Endodermal cell (in vitro differentiated cells): ENCODE results near the gene OR5AK2. TPM values are rescaled to one million over a fixed set of nuclear protein-coding genes. Genes with fewer than 3 reads are reported as not detected.

Source experiments
- DNase-seq: peaks from one replicate; pipeline ENCODE4 v3.0.0-alpha.2; 2017
- H3K27ac ChIP-seq: 2 replicates; pipeline ENCODE4 v1.5.1; 2013; ENCODE audit warnings: mild to moderate bottlenecking, low read depth, low read length, moderate library complexity
- H3K27me3 ChIP-seq: 2 replicates; pipeline ENCODE4 v1.6.1; 2013; ENCODE audit warnings: mild to moderate bottlenecking, low read length, moderate library complexity; ENCODE audit not compliant: insufficient read depth, control insufficient read depth, poor library complexity, severe bottlenecking
- H3K36me3 ChIP-seq: 2 replicates; pipeline ENCODE4 v1.7.0; 2013; ENCODE audit warnings: mild to moderate bottlenecking, low read length, moderate library complexity; ENCODE audit not compliant: control insufficient read depth, insufficient read depth
- H3K4me1 ChIP-seq: one replicate; pipeline ENCODE4 v1.7.0; 2013; ENCODE audit warnings: low read length; ENCODE audit not compliant: control insufficient read depth, insufficient read depth
- H3K4me3 ChIP-seq: 2 replicates; pipeline ENCODE4 v1.5.1; 2013; ENCODE audit warnings: mild to moderate bottlenecking, low read length, moderate library complexity
- H3K9ac ChIP-seq: 2 replicates; pipeline ENCODE4 v1.6.1; 2013; ENCODE audit warnings: mild to moderate bottlenecking, low read length, moderate library complexity; ENCODE audit not compliant: poor library complexity, severe bottlenecking; ENCODE audit errors: extremely low read depth
- H3K9me3 ChIP-seq: 2 replicates; pipeline ENCODE4 v1.6.1; 2013; ENCODE audit warnings: mild to moderate bottlenecking, low read length, moderate library complexity; ENCODE audit not compliant: control insufficient read depth
- H3K27ac Mint-ChIP-seq: 2 replicates; pipeline ENCODE4 v1.8.0; 2020; ENCODE audit warnings: mixed read lengths
- H3K27me3 Mint-ChIP-seq: 2 replicates; pipeline ENCODE4 v1.8.0; 2021; ENCODE audit warnings: mild to moderate bottlenecking, mixed read lengths; ENCODE audit not compliant: insufficient read depth
- H3K36me3 Mint-ChIP-seq: 2 replicates; pipeline ENCODE4 v1.8.0; 2020; ENCODE audit warnings: low read depth, mixed read lengths
- H3K4me1 Mint-ChIP-seq: 2 replicates; pipeline ENCODE4 v1.8.0; 2020; ENCODE audit warnings: mixed read lengths
- H3K4me3 Mint-ChIP-seq: 2 replicates; pipeline ENCODE4 v1.8.0; 2020; ENCODE audit warnings: mild to moderate bottlenecking, moderate library complexity, mixed read lengths
- H3K9me3 Mint-ChIP-seq: 2 replicates; pipeline ENCODE4 v1.8.0; 2020; ENCODE audit warnings: mild to moderate bottlenecking, mixed read lengths
- CTCF ChIP-seq: fragments of 200-600 bp; sonication (generic); conservative IDR thresholded peaks from 2 replicates; pipeline ENCODE4 v1.5.0; 2021; ENCODE audit warnings: antibody characterized with exemption, mild to moderate bottlenecking
- WGBS, 2 experiments: methylation state at CpG; one replicate each; pipeline versions ENCODE4 v1.1.5 to v1.1.7; 2013; ENCODE audit warnings: missing lambda C conversion rate in 2 of 2, mixed read lengths in 1 of 2; ENCODE audit not compliant: insufficient coverage in 1 of 2, insufficient read length in 1 of 2; 5-methylcytosine and 5-hydroxymethylcytosine counted together
- total RNA-seq, 2 donors: library from RNA; stranded (reverse); fragmentation: NEBNext Ultra II Directional in 1 of 2; extraction: Animal tissue kit (Norgen Biotek cat#: 25700) in 1 of 2; gene quantifications; 2 replicates in 1 of 2; 3 replicates in 1 of 2; pipeline ENCODE4 v1.2.1, GENCODE V29; 2021

The OR5AK2 gene
- total RNA-seq, 2 donors from 2014 or later = not detected

DNA sequence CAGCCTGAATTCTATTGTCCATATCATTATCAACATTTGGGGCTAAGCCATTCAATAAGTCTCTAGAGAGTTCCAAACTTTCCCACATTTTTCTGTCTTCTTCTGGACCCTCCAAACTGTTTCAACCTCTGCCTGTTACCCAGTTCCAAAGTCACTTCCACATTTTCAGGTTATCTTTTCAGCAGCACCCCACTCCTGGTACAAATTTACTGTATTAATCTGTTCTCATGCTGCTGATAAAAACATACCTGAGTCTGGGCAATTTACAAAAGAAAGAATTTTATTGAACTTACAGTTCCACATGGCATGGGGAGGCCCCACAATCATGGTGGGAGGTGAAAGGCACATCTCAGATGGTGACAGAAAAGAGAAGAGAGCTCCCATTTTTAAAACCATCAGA, 5.8 kb downstream of the OR5AK2 start:
- Mint-ChIP-seq H3K27ac (no peak overlapping the region), H3K4me3 (no peak overlapping the region), H3K4me1 (peaks cover 2% of the 10 kb centered on the region), H3K27me3 (peaks cover 5% of the 10 kb centered on the region), H3K36me3 (peaks cover 4% of the 10 kb centered on the region), H3K9me3 (peaks cover 53% of the 10 kb centered on the region)
- H3K4me3 ChIP-seq = peak overlapping the region; percentile 38
- DNase-seq = no peak
- no peak overlapping the region for H3K9ac ChIP-seq
- no peaks in the 10 kb centered on the region for H3K36me3 ChIP-seq
- H3K4me1 ChIP-seq = no peaks in the 10 kb centered on the region
- peaks cover 41% of the 10 kb centered on the region for H3K9me3 ChIP-seq
- no peak for TF ChIP-seq CTCF
- peaks cover 8% of the 10 kb centered on the region for H3K27me3 ChIP-seq
- no peak overlapping the region for H3K27ac ChIP-seq

GRCh38 chr11:57001674-57002401, 13.1 kb downstream of the OR5AK2 start:
- Mint-ChIP-seq H3K9me3 (peaks cover 28% of the 10 kb centered on the region), H3K27me3 (peaks cover 8% of the 10 kb centered on the region), H3K36me3 (no peaks in the 10 kb centered on the region), H3K4me3 (no peak overlapping the region), H3K27ac (no peak overlapping the region), H3K4me1 (no peaks in the 10 kb centered on the region)
- Histone ChIP-seq H3K9me3 (peaks cover 14% of the 10 kb centered on the region), H3K4me1 (no peaks in the 10 kb centered on the region), H3K4me3 (no peak overlapping the region), H3K9ac (no peak overlapping the region), H3K27ac (no peak overlapping the region), H3K36me3 (no peaks in the 10 kb centered on the region), H3K27me3 (peaks cover 8% of the 10 kb centered on the region)
- peak; percentile 63 for TF ChIP-seq CTCF
- 73 to 82% methylated on average over 10 to 14 of the region's 14 CpGs for WGBS, 2 experiments
- no peak for DNase-seq

GRCh38 chr11:57008373-57008772, 19.7 kb downstream of the OR5AK2 start:
- H3K27ac Mint-ChIP-seq = no peak overlapping the region
- no peaks in the 10 kb centered on the region for H3K27me3 Mint-ChIP-seq
- H3K4me1 Mint-ChIP-seq = no peaks in the 10 kb centered on the region
- no peaks in the 10 kb centered on the region for H3K9me3 Mint-ChIP-seq
- no peak overlapping the region for H3K4me3 Mint-ChIP-seq
- peaks cover 7% of the 10 kb centered on the region for H3K27me3 ChIP-seq
- DNase-seq = no peak
- H3K4me3 ChIP-seq = no peak overlapping the region
- H3K4me1 ChIP-seq = no peaks in the 10 kb centered on the region
- H3K36me3 ChIP-seq = no peaks in the 10 kb centered on the region
- WGBS, 2 experiments = 88% methylated on average over 3 of the region's 3 CpGs; no CpG with 5 or more reads in 1 of the 2 experiments
- no peaks in the 10 kb centered on the region for H3K9me3 ChIP-seq
- no peak for TF ChIP-seq CTCF
- no peak overlapping the region for H3K27ac ChIP-seq
- H3K36me3 Mint-ChIP-seq = no peaks in the 10 kb centered on the region
- H3K9ac ChIP-seq = no peak overlapping the region
